ENCODE data around the gene KCNMB2.

KCNMB2 gene

GRCh38 chr3:178754852-178755510 lies 218.7 kb downstream of the KCNMB2 start:
- no peak for DNase-seq (ENCODE audit: low spot score)

- no peak for DNase-seq (ENCODE audit: low spot score)
Observed at GRCh38 chr3:178761024-178761423, 224.8 kb downstream of the KCNMB2 start.

- peak; percentile 14 for DNase-seq (ENCODE audit: low spot score)
Observed at GRCh38 chr3:178761461-178761860, 225.2 kb downstream of the KCNMB2 start.

GRCh38 chr3:178762385-178762784 lies 226.1 kb downstream of the KCNMB2 start:
- no peak for DNase-seq (ENCODE audit: low spot score)

- DNase-seq (ENCODE audit: low spot score) = no peak
Observed at GRCh38 chr3:178765472-178765871, 229.2 kb downstream of the KCNMB2 start.

GRCh38 chr3:178767581-178767980 lies 231.3 kb downstream of the KCNMB2 start:
- no peak for DNase-seq (ENCODE audit: low spot score)

GRCh38 chr3:178768072-178768864 lies 232.0 kb downstream of the KCNMB2 start:
- DNase-seq (ENCODE audit: low spot score) = no peak

GRCh38 chr3:178771511-178771910 lies 235.3 kb downstream of the KCNMB2 start:
- no peak for DNase-seq (ENCODE audit: low spot score)

- DNase-seq (ENCODE audit: low spot score) = no peak
Observed at GRCh38 chr3:178772746-178773145, 236.5 kb downstream of the KCNMB2 start.

GRCh38 chr3:178773358-178773757 lies 237.1 kb downstream of the KCNMB2 start:
- no peak for DNase-seq (ENCODE audit: low spot score)

GRCh38 chr3:178777718-178778411 lies 241.6 kb downstream of the KCNMB2 start:
- peak; percentile 16 for DNase-seq (ENCODE audit: low spot score)

- no peak for DNase-seq (ENCODE audit: low spot score)
Observed at GRCh38 chr3:178778589-178778988, 242.4 kb downstream of the KCNMB2 start.

GRCh38 chr3:178785961-178786360 lies 249.7 kb downstream of the KCNMB2 start:
- DNase-seq (ENCODE audit: low spot score) = peak; percentile 94

GRCh38 chr3:178787960-178788359 lies 251.7 kb downstream of the KCNMB2 start:
- no peak for DNase-seq (ENCODE audit: low spot score)

- no peak for DNase-seq (ENCODE audit: low spot score)
Observed at GRCh38 chr3:178794711-178795110, 258.5 kb downstream of the KCNMB2 start.

- DNase-seq (ENCODE audit: low spot score) = no peak
Observed at GRCh38 chr3:178795349-178795748, 259.1 kb downstream of the KCNMB2 start.

- DNase-seq (ENCODE audit: low spot score) = no peak
Observed at GRCh38 chr3:178802259-178802658, 266.0 kb downstream of the KCNMB2 start.

GRCh38 chr3:178802993-178803693 lies 266.9 kb downstream of the KCNMB2 start:
- DNase-seq (ENCODE audit: low spot score) = no peak

GRCh38 chr3:178804606-178805005 lies 268.4 kb downstream of the KCNMB2 start:
- DNase-seq (ENCODE audit: low spot score) = no peak

GRCh38 chr3:178805741-178806140 lies 269.5 kb downstream of the KCNMB2 start:
- DNase-seq (ENCODE audit: low spot score) = no peak

- DNase-seq (ENCODE audit: low spot score) = no peak
Observed at GRCh38 chr3:178806651-178807050, 270.4 kb downstream of the KCNMB2 start.

- no peak for DNase-seq (ENCODE audit: low spot score)
Observed at GRCh38 chr3:178807694-178808093, 271.5 kb downstream of the KCNMB2 start.
